Mesothelial cell of epicardium (in vitro differentiated cells): ENCODE measurements around the gene GTF2H4. TPM values are rescaled to one million over a fixed set of nuclear protein-coding genes. Genes with fewer than 3 reads are reported as not detected.

Source experiments
- DNase-seq, 2 experiments: peaks; one replicate each; pipeline ENCODE4 v3.0.0; 2021; ENCODE audit warnings: low spot score in 2 of 2; ENCODE audit not compliant: unreplicated experiment in 2 of 2
- H3K27ac Mint-ChIP-seq: 2 replicates; pipeline ENCODE4 v1.8.0; 2021; ENCODE audit warnings: mixed read lengths
- H3K27me3 Mint-ChIP-seq: 2 replicates; pipeline ENCODE4 v1.8.0; 2021; ENCODE audit warnings: low read depth, mixed read lengths
- H3K36me3 Mint-ChIP-seq: 2 replicates; pipeline ENCODE4 v1.8.0; 2021; ENCODE audit warnings: mixed read lengths
- H3K4me1 Mint-ChIP-seq: 2 replicates; pipeline ENCODE4 v1.8.0; 2021; ENCODE audit warnings: mixed read lengths
- H3K4me3 Mint-ChIP-seq: 2 replicates; pipeline ENCODE4 v1.8.0; 2021; ENCODE audit warnings: mild to moderate bottlenecking, moderate library complexity, mixed read lengths
- H3K9me3 Mint-ChIP-seq: 2 replicates; pipeline ENCODE4 v1.8.0; 2021; ENCODE audit warnings: mixed read lengths
- CTCF ChIP-seq: fragments of 200-600 bp; sonication (generic); IDR thresholded peaks from one replicate; pipeline ENCODE4 v1.5.0; 2021; ENCODE audit warnings: antibody characterized with exemption; ENCODE audit not compliant: unreplicated experiment
- total RNA-seq: library from RNA; stranded (reverse); gene quantifications from 3 replicates; pipeline ENCODE4 v1.2.1, GENCODE V29; 2021

Gene GTF2H4
- total RNA-seq, 1 donor from 2014 or later, result 62.1 TPM

- Mint-ChIP-seq H3K4me1 (peaks cover 73% of the 10 kb centered on the region), H3K27me3 (no peaks in the 10 kb centered on the region), H3K4me3 (peak overlapping the region; percentile 72), H3K9me3 (no peaks in the 10 kb centered on the region), H3K36me3 (no peaks in the 10 kb centered on the region), H3K27ac (peak overlapping the region; percentile 98)
- peak; percentile 58 to 64 for DNase-seq
- no peak for TF ChIP-seq CTCF
Measured at GRCh38 chr6:30882759-30883684, 25.0 kb upstream of the GTF2H4 start.

- DNase-seq, result peak; percentile 65 to 82
- peaks cover 72% of the 10 kb centered on the region for H3K4me1 Mint-ChIP-seq
- no peak for TF ChIP-seq CTCF
- no peaks in the 10 kb centered on the region for H3K27me3 Mint-ChIP-seq
- H3K4me3 Mint-ChIP-seq, result peak within 1 kb of the TSS; percentile 78
- H3K36me3 Mint-ChIP-seq, result no peaks in the 10 kb centered on the region
- peak within 1 kb of the TSS; percentile 99 for H3K27ac Mint-ChIP-seq
- no peaks in the 10 kb centered on the region for H3K9me3 Mint-ChIP-seq
Measured at GRCh38 chr6:30883685-30884520, 24.1 kb upstream of the GTF2H4 start, which contains the start of gene DDR1. TSS of gene DDR1 (plus strand) at chr6:30884519. CDS start at chr6:30888730, 4,211 bp downstream.

GRCh38 chr6:30884521-30885480 is 23.2 kb upstream of the GTF2H4 start:
- H3K4me1 Mint-ChIP-seq, result peaks cover 70% of the 10 kb centered on the region
- peak overlapping the region; percentile 99 for H3K27ac Mint-ChIP-seq
- TF ChIP-seq CTCF, result no peak
- peaks cover 5% of the 10 kb centered on the region for H3K36me3 Mint-ChIP-seq
- no peaks in the 10 kb centered on the region for H3K9me3 Mint-ChIP-seq
- H3K27me3 Mint-ChIP-seq, result no peaks in the 10 kb centered on the region
- H3K4me3 Mint-ChIP-seq, result peak overlapping the region; percentile 78
- DNase-seq, result peak in 1 of 2 experiments; percentile 55

GRCh38 chr6:30885481-30885998 is 22.5 kb upstream of the GTF2H4 start:
- H3K4me3 Mint-ChIP-seq, result peak overlapping the region; percentile 78
- H3K4me1 Mint-ChIP-seq, result peaks cover 71% of the 10 kb centered on the region
- DNase-seq, result peak in 1 of 2 experiments; percentile 42
- no peak for TF ChIP-seq CTCF
- no peaks in the 10 kb centered on the region for H3K27me3 Mint-ChIP-seq
- H3K36me3 Mint-ChIP-seq, result peaks cover 11% of the 10 kb centered on the region
- no peaks in the 10 kb centered on the region for H3K9me3 Mint-ChIP-seq
- peak overlapping the region; percentile 99 for H3K27ac Mint-ChIP-seq
